NCI-H1436 (cell line): ENCODE results near the gene CREM.

ENCODE experiments used
- DNase-seq: peaks from one replicate; lab custom pipeline; 2025; lab: John Stamatoyannopoulos, UW

The CREM gene

DNA sequence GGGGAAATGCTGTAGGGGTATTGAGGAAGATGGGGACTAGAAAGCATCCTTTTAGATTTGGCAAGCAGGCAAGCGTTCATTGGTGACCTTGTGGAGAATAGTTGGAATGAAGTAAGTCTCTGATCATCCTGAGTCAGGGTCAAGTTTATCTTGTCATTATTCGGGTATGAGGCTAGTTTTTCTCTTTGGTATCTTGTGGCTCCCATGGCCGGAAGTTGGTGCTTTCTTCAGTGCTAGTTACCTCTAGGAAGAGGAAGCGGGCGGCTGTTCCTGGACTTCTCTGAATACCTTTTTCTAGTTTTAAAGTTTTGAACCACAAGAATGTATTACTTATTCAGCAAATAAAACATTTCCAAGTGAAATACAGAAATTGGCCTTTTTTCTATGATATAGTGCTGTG, 9.2 kb downstream of the CREM start:
- DNase-seq = no peak

DNA sequence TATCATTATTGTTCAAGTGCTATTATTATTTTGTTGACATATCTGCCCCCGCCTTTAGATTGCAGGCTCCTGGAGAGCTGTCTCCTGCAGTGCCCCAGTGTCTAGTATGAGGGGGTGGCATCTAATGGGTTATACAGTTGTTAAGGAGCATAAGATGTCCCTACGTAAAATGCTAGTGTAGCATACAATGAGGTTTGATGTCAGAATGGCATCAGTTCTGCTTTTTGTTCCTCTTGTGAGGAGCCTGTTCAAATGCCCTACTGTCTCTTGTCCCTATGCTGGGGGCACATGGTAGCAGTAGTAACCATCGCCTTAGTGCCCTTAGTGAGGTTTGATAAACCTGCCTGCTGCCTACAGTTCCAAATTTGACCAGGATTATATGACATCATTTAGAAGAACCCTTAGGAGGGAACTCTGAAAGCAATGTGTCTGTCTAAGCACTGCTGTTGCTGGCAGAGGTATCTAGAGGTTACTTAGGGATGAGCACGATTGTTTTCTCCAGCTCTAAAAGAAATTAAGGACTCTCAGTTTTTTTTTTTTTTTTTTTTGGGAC, 9.7 kb downstream of the CREM start:
- DNase-seq = no peak

DNA sequence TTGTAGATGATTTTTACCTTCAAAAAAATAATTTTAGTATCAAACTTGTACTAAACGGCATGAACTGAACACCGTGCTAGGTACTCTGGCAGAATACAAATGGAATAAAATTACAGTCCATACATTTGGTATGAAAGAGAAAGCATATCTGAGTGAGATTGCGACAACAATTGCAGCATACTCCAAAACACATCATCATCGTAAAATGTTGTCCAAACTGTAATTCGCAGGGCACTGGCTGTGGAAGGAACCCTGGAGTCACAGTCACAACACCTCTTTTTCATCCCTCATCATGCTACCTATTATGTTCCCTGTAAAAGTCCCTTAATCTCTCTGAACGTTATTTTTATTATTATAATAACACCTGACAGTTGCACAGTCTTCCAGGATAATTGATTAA, 13.5 kb downstream of the CREM start:
- no peak for DNase-seq

DNA sequence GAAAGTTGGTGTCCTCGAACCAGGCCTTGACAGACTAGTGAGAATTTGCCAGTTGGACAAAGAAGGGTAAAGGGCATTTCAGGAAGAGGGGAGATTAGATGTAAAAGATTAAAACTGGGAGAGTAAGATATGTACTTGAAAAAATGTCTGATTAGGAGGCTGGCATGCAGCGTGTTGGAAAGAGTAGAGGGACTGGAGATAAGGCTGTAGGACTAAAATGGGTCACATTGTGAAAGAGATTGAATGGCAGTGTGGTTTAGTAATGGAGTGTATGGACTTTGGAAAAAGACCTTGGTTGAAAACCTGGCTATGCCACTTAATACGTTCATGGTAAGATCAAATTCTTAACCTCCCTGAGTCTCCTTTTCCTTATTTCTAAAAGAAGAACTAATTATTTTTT, 14.1 kb downstream of the CREM start:
- no peak for DNase-seq

DNA sequence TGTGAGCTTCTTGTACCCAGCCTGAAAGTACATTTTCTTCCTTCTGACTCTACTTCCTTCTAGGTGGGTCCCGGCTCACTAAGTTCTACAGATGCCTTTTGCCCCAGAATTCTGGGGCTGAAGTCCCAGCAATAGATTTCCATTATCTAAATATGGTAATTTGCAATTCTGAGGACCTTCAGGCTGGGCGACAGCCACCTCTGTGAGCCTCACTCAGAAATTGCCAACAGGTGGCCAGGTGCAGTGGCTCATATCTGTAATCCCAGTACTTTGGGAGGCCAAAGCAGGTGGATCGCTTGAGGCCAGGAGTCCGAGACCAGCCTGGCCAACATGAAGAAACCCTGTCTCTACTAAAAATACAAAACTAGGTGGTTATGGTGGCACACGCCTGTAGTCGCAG, 23.7 kb downstream of the CREM start:
- DNase-seq = no peak

DNA sequence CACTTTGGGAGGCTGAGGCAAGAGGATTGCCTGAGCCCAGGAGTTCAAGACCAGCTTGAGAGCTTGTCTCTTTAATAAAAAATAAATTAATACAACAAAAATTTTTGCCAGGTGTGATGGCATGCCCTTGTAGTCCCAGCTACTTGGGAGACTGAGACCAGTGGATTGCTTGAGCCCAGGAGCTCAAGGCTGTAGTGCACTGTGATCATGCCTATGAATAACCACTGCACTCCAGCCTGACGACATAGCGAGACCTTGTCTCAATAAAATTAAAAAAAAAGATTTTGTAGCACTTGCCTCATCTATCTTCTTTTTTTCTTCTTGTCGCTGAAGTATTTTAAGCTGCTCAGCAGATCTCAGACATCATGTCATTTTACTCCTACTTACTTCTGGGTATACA, 26.3 kb downstream of the CREM start:
- DNase-seq = no peak

DNA sequence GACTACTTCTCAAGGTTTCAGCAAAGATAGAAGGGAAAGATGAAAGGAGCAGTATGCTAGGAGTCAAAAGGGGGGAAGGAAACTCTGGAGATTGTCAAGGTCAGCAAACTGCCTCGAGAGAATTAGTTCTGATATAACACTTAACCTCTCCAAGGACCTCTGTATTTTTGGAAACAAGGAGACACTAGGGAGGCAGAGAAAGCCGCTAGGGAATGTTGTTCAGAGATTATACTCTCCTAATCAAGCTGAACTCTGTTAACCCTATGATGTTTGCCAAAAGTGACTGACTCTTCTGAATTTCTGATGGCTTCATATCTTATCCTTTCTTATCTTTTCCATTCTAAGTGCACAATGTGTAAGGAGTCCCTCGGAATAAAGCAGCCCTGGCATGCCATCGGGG, 27.1 kb downstream of the CREM start:
- DNase-seq = no peak

DNA sequence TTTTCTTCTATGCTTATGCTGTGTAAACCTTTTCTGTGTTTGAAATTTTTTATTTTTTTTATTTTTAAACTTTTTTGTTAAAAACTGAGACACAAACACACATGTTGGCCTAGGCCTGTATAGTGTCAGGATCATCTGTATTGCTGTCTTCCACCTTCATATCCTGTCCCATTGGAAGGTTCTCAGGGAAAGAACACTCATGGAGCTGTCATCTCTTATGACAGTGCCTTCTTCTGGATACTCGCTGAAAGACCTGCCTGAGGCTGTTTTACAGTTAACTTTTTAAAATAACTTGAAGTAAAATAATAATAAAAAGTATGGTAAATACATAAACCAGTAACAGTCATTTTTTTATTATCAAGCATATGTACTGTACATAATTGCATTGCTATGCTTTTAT, 34.1 kb downstream of the CREM start:
- no peak for DNase-seq

DNA sequence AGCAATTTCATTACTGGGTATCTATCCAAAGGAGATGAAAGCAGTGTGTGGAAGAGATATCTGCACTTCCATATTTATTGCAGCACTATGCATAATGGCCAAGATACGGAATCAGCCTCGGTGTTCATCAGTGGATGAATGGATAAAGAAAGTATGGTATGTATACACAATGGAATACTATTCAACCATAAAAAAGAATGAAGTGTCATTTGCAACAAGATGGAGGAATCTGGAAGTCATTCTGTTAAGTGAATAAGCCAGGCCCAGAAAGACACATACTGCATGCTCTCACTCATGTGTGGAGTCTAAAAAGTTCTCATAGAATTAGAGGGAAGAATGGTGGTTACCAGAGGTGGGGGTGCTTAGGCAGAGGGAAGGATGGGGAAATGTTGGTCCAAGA, 35.3 kb downstream of the CREM start:
- no peak for DNase-seq

DNA sequence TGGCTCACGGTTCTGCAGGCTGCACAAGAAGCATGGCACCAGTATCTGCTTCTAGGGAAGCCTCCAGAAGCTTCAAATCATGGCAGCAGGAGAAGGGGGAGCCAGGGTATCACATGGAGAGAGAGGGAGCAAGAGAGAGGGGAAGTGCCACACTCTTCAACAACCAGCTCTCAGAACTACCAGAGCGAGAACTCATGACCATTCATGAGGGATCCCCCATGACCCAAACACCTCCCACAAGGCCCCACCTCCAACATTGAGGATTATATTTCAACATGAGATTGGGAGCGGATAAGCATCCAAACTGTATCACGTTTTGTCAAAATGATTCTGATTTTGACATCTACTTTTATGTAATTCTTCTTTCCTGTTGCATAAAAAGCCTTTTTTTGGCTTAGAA, 38.5 kb downstream of the CREM start:
- DNase-seq = no peak

DNA sequence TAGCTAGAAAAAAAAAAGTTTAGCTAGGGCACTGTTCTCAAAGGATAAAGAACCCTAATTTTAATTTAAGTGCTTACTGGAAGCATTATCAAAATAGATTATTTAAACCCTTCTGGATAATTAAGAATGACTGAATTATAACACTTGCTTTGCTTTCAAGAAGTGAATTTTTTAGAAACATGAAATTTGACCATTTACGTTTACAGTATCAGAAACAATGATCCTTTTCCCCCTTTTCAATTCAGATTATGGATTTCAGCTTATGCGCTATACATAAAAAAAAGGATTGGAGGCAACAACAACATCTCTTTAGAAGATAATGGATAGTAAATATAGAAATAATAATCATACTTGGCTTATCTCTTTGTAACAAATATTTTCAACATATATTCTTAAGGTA, 39.2 kb downstream of the CREM start:
- DNase-seq = no peak

DNA sequence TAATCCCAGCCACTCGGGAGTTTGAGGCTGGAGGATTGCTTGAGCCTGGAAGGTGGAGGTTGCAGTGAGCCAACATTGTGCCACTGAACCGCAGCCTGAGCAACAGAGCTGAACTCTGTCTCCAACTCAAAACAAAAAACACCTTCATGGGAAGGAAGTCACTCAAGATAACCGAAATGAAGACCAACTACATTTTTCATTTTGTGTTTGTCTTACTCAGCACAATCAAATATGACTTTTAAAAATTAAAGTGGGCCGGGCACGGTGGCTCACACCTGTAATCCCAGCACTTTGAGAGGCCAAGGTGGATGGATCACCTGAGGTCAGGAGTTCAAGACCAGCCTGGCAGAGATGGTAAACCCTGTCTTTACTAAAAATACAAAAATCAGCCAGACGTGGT, 40.0 kb downstream of the CREM start:
- no peak for DNase-seq

DNA sequence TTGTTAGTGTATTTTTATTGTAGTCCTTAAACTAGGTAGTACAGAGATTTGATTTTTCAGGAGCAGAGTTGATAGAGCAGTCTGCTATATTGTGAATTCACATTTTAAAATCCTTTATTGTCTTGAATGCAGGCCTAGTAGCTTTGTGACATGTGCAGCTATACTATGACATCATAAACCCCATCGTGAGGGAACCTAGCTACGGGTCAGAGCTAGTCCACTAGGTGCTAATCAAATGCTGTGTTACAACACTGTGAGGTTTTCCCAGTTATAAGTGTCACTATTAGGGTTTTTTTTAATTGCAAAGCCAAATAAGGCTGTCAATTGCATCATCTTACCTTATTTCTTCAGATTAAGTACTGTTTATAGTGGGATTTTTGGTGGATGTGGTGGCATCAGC, 40.7 kb downstream of the CREM start:
- no peak for DNase-seq

DNA sequence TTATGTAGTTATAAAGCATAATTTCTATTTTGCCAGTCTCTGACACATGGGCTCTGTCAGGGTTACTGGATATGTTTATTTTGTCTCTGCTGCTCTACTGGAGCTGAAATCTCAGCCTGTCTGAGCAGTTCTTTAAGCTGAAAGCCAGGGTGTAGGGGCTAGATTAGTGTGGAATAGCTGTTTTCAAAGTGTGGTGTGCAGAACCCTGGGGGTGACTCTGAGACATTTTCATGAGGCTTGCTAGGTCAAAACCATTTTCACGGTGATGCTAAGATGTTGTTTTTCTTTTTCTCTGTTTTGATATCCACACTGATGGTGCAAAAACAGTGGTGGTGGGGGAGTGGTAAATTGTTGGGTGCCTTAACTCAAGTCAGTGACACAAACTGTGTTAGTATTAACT, 45.5 kb downstream of the CREM start:
- no peak for DNase-seq

DNA sequence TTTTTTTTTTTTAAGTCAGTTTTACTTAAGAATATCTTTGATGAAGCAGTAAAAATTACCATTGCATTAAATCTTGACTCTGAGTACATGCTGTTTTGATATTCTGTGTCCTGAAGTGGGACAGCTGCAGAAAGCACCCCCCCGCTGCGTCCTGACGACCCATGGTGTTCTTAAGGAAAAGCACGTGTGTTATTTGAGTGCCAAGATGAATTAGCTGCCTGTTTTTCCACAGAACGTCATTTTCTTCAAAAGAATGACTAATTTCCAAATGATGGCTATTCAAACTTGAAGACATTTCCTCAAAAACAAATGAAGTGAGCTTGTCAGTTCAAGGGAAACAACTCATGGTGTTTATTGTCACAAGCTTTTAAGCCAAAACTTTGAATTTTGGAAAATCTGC, 45.9 kb downstream of the CREM start:
- no peak for DNase-seq

DNA sequence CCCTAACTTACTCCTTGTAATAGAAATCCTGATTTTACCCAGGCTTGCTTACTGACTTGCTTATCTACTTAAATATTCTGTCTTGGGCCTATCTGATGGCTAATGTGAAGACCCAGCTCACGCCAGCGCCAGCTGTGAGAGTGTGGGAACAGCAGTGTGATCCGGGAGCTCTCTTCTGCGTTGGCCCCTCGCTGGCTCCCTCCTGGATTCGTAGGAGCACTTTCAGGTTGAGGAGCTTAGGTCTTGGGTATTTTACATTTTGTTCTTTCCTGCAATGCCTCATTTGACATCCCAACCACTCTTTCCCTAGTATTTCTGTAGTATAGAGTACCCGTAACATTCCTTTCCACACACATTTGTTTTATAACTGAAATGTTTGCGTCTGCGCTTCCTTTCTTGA, 51.7 kb downstream of the CREM start:
- no peak for DNase-seq

DNA sequence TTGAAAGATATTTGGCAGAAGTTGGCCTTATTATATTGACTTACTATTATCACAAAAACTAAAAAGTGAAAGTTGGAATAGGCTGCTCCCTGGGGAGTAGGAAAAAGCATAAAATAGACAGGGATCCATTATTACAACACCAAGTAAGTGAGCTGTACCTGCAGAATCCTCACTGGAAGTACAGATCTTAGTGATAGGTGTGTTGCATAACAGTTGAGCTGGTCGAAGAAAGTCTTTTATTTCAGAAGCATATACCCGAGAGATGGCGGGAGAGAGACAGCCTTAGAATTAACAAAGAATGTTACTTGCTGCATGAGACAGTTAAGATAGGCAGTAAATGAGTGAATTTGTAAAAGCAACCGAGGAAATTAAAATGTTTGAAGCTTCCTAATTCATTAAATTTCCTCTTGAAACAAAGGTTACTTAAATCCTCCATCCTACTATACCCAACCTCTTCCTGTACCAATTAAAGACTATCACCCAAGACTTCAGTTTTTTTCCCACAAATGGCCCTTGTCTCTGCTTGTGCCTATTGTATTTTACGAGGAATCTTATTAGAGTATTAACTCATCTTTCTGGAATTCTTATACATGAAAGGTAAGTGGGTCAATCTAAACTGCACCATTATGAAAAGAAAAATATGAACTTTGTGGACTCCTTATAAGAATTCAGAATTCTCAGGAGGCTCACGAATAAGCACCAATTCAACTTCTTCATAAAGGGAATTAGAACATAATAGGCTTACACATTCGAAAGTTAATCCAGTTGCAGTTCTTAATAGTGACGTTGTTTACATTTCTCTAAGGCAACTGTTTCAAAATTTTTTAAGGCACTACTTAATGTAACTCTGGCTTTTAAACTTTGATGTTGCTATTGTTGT, 56.2 kb downstream of the CREM start:
- no peak for DNase-seq

DNA sequence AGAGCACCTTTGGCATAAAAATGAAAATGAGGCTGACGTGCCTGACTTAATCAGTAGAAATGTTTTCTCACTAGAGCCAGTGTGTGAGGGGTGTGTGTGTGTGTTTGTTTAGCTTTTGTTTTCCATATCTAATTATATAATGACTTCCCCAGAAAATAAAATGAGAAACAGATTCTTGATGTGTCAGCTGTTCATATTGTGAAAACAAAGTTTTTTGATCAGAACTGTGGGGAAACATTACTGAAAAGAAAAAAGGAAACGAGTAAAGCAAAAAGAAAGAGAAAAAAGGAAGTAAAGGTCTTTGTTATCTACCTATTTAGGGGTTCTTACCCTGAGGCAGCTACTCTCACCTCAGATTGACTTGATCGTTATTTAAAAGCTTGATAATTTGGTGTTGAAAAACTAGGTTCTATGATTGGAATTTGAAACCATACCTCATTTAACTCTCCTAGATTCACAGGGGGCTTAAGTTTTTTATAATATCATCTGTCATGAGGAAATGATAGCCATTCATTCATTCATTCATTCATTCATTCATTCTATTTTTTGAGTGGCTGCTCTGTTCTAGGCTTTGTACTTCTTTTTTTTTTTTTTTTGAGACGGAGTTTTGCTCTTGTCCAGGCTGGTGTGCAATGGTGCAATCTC, 58.0 kb downstream of the CREM start:
- no peak for DNase-seq

DNA sequence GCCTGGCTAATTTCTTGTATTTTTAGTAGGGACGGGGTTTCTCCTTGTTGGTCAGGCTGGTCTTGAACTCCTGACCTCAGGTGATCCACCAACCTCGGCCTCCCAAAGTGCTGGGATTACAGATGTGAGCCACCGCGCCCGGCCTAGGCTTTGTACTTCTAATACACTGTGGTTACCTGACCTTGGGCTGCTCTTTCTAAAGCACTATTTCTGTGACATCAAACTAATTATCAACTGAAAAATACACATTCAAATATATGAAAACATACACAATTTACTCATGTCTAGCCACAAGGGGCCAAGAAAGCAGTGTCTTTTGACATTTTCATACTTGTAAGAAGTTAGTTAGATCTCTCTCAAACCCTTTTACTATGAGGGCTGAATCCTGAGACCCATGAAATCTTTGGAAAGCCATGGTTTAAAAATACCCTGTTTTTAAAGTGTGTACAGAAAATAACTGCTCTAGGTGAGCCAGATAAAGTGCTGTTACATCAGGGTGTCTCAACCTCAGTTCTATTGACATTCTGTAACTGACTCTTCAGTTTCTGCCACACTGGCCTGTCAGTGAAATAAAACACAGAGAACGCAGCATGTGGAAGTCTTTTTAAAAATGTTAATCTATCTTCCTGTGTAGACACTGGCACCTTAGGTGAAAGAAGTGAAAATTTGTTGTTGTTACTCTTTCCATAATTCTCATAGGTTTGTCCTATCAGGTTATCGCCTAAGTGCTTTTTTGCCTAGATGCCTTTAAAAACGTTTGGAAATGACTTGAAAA, 58.8 kb downstream of the CREM start:
- DNase-seq = no peak

DNA sequence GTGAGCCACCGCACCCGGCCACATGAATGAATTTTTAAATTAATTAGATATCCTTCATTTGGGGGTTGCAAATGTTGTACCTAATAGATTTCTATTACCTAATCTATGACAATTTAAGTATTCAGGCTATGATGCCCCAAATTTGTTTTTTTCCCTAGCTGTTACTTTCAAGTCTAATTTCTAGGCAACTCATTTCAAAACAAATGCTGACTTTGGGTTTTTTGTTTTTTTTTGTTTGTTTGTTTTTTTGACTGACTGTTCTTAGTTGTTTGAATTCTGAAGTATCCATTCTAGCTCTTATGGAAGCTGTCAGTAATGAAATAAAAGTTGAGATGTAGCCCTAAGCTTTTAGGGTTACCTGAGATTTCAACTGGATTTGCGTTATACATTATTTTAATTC, 62.3 kb downstream of the CREM start:
- no peak for DNase-seq

DNA sequence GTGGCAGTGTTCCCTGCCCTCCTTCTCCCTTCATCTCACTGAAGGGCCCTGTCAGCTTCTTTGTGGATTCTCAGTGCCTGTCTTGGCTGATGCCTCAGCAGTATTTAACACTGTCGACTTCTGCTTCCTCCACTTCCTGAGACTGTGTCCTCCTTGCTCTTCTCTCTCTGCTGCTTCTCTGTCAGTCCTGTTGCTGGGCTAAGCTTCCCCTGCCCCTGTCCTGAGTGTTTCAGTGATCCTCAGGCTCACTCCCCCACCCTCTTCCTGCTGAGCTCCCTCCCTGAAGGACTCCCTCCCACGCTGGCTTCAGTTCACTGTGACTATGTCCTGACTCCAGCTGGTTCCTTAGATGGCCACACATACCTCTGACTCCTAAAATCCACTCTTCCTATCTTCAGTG, 64.9 kb downstream of the CREM start:
- DNase-seq = no peak

DNA sequence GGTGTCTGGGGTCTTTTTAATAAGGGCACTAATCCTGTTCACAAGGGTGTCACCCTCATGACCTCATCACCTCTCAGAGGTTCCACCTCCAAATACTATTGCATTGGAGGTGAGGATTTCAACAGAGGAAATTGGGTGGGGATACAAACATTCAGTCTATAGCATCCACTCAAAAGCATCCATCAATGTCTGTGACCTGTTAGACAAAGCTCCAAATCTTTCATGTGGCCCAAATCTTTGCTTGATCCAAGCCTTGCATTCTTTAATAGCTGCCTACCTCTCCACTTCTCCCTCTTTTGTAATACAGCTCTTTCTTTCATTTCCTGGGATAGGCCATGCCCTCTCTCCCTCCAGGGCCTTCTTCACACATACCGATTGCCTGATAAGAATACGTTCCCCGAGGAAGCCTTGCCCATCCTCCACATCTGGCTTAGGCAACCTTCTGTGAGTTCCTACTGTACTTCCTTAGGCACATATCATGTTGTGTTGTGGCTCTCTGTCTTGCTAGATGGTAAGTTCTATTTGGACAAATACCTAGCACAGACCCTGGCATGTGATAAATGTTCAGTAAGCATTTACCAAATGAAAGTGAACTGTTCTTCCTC, 66.1 kb downstream of the CREM start:
- DNase-seq = no peak
